Nephron (organoid): ENCODE results near the gene SLC22A31.
"Not testable (repeated sequence)": the region's sequence is repeated elsewhere in the genome, so short reads cannot be mapped to it uniquely, and the experiment has no call there.

Source experiments
- H3K27ac Mint-ChIP-seq, 3 experiments: 2 replicates each; pipeline ENCODE4 v1.8.0; 2020; ENCODE audit warnings: mixed read lengths in 3 of 3, mild to moderate bottlenecking in 2 of 3, moderate library complexity in 1 of 3
- H3K27me3 Mint-ChIP-seq: 2 replicates; pipeline ENCODE4 v1.8.0; 2021; ENCODE audit warnings: low read depth, mild to moderate bottlenecking, moderate library complexity, mixed read lengths
- H3K36me3 Mint-ChIP-seq: 2 replicates; pipeline ENCODE4 v1.8.0; 2020; ENCODE audit warnings: low read depth, mixed read lengths
- H3K4me1 Mint-ChIP-seq: 2 replicates; pipeline ENCODE4 v1.8.0; 2020; ENCODE audit warnings: mixed read lengths
- H3K4me3 Mint-ChIP-seq, 3 experiments: 2 replicates each; pipeline ENCODE4 v1.8.0; 2020; ENCODE audit warnings: mild to moderate bottlenecking in 3 of 3, mixed read lengths in 3 of 3, moderate library complexity in 2 of 3
- H3K9me3 Mint-ChIP-seq: 2 replicates; pipeline ENCODE4 v1.8.0; 2020; ENCODE audit warnings: mixed read lengths
- TF ChIP-seq, protein P1 (sequence below), 3 experiments: fragments of 200-600 bp; sonication (generic); IDR thresholded peaks; one replicate each; pipeline ENCODE4 v1.5.0; 2021; ENCODE audit warnings: antibody characterized with exemption in 3 of 3; ENCODE audit not compliant: unreplicated experiment in 3 of 3

SLC22A31 gene

DNA sequence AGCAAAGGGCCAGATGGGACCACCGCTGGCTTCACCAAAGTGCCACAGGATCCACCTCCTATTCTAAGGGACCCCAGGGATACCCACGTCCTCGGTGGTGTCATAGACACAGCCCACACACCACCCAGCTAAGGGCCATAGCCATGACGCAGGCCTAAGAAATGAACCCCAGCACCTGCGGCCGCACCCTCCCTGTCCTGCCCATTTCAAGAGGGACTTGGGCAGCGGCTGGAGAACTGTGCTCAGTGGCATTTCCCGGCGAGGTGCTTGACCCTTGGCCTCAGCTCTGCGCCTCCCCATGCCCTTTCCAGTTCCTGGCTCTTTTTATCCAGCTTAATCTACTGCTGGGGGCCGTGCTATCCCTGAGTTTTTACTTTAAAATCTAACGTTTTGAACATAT is 44.4 kb upstream of the SLC22A31 start:
- H3K27me3 Mint-ChIP-seq: peaks cover 12% of the 10 kb centered on the region
- peak overlapping the region in 2 of 3 experiments; percentile 42 to 43 for H3K4me3 Mint-ChIP-seq
- H3K27ac Mint-ChIP-seq: no peak overlapping the region
- peaks cover 8% of the 10 kb centered on the region for H3K4me1 Mint-ChIP-seq
- H3K9me3 Mint-ChIP-seq: peaks cover 7% of the 10 kb centered on the region
- TF ChIP-seq, protein P1, sequence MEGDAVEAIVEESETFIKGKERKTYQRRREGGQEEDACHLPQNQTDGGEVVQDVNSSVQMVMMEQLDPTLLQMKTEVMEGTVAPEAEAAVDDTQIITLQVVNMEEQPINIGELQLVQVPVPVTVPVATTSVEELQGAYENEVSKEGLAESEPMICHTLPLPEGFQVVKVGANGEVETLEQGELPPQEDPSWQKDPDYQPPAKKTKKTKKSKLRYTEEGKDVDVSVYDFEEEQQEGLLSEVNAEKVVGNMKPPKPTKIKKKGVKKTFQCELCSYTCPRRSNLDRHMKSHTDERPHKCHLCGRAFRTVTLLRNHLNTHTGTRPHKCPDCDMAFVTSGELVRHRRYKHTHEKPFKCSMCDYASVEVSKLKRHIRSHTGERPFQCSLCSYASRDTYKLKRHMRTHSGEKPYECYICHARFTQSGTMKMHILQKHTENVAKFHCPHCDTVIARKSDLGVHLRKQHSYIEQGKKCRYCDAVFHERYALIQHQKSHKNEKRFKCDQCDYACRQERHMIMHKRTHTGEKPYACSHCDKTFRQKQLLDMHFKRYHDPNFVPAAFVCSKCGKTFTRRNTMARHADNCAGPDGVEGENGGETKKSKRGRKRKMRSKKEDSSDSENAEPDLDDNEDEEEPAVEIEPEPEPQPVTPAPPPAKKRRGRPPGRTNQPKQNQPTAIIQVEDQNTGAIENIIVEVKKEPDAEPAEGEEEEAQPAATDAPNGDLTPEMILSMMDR (IDR thresholded peaks at IDR 0.05; ENCODE audit: unreplicated experiment in 3 of 3): no peak
- H3K36me3 Mint-ChIP-seq: peaks cover under 1% of the 10 kb centered on the region

DNA sequence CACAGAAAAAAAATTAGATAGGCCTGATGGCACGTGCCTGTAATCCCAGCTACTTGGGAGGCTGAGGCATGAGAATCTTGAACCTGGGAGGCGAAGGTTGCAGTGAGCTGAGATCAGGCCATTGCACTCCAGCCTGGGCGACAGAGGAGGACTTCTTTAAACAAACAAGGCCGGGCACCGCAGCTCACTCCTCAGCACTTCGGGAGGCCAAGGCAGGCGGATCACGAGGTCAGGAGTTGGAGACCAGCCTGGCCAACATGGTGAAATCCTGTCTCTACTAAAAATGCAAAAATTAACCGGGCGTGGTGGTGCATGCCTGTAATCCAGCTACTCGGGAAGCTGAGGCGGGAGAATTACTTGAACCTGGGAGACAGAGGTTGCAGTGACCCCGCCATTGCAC is 43.9 kb upstream of the SLC22A31 start:
- H3K4me1 Mint-ChIP-seq, H3K27ac Mint-ChIP-seq, H3K9me3 Mint-ChIP-seq, H3K36me3 Mint-ChIP-seq: not testable (repeated sequence)
- peak overlapping the region in 2 of 3 experiments; percentile 33 to 72 for H3K4me3 Mint-ChIP-seq
- H3K27me3 Mint-ChIP-seq: peaks cover 12% of the 10 kb centered on the region

DNA sequence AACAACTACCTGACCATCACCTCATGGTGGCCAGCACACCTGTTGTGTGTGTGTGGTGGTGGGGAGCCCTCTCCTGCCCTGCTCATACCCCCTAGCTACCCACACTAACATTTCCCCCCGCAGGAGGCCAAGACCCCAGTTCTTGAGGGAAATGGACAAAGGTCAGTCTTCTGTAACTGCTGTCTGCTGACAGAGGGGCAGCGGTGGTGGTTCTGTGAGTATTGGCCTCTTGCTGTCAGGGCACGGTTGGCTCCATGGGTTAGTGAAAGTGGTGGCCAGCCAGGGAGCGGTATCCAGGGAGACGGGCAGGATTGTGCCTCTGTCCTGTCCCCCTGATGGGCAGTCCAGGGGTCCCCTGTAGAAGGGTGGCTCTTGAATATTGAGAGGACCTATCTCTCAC is 43.3 kb upstream of the SLC22A31 start:
- H3K4me1 Mint-ChIP-seq: peaks cover 8% of the 10 kb centered on the region
- no peaks in the 10 kb centered on the region for H3K9me3 Mint-ChIP-seq
- peak overlapping the region; percentile 51 to 72 (median 66) for H3K4me3 Mint-ChIP-seq
- no peaks in the 10 kb centered on the region for H3K36me3 Mint-ChIP-seq
- TF ChIP-seq, protein P1 (IDR thresholded peaks at IDR 0.05; ENCODE audit: unreplicated experiment in 3 of 3): no peak
- H3K27ac Mint-ChIP-seq: peak overlapping the region in 1 of 3 experiments; percentile 71
- H3K27me3 Mint-ChIP-seq: peaks cover 6% of the 10 kb centered on the region

DNA sequence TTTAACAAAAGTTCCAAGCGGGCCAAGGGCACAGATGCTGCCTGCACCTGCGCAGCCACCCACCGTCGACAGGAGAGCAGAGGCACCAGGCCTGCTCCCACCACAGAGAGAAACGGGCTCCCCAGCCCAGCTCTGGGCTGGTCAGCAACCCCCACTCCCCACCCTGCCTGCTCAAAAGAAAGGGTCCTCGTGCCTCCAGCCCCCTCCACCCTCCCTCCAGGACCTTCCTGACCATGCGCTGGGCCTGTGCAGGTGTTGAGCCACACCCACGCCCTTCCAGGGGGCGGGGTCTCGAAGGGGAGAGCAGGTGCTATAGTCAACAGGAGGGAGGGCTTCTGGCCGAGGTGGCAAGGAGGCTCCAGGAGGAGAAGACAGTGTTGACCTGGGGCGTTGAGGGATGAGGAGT is 42.5 kb upstream of the SLC22A31 start:
- Mint-ChIP-seq H3K9me3 (no peaks in the 10 kb centered on the region), H3K27me3 (peaks cover 6% of the 10 kb centered on the region), H3K36me3 (no peaks in the 10 kb centered on the region), H3K4me3 (peak overlapping the region; percentile 48 to 72 (median 66)), H3K4me1 (peaks cover 8% of the 10 kb centered on the region), H3K27ac (peak overlapping the region in 1 of 3 experiments; percentile 71)
- TF ChIP-seq, protein P1 (IDR thresholded peaks at IDR 0.05; ENCODE audit: unreplicated experiment in 3 of 3): no peak

DNA sequence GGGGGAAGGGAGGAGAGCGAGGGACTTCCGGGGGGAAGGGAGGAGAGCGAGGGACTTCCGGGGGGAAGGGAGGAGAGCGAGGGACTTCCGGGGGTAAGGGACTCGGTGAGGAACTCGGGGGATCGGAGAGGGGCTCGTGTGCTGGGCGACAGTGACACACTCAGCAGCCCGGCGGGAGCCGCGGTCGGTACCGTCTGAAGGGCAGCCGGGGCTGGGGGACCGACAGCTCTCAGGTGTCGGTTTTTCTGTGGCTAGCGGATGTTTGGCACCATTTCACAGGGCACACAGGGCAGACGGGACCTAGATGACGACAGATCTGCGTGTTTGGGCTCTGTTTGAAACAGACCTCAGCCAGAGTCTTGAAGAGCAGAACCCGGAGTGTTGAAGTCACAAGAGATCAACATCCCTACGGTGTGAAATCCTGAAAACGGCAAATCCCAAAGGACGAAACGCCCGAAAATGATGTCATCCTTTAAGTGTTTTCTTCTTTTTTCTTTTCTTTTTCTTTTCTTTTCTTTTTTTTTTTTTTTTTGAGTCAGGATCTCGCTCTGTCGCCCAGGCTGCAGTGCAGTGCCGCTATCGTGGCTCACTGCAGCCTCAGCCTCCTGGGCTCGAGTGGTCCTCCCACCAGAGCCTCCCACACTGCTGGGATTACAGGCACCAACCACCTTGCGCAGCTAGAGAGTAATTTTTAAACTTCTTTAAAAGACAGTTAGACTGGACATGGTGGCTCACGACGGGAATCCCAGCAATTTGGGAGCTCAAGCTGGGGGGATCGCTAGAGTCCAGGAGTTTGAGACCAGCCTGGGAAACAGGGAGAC is 41.1 kb upstream of the SLC22A31 start:
- Mint-ChIP-seq H3K27me3 (peaks cover 2% of the 10 kb centered on the region), H3K9me3 (no peaks in the 10 kb centered on the region), H3K27ac (peak overlapping the region; percentile 89 to 97 (median 97)), H3K4me1 (peaks cover 8% of the 10 kb centered on the region), H3K4me3 (peak overlapping the region; percentile 96 to 99 (median 98)), H3K36me3 (no peaks in the 10 kb centered on the region)
- TF ChIP-seq, protein P1 (IDR thresholded peaks at IDR 0.05; ENCODE audit: unreplicated experiment in 3 of 3): no peak

DNA sequence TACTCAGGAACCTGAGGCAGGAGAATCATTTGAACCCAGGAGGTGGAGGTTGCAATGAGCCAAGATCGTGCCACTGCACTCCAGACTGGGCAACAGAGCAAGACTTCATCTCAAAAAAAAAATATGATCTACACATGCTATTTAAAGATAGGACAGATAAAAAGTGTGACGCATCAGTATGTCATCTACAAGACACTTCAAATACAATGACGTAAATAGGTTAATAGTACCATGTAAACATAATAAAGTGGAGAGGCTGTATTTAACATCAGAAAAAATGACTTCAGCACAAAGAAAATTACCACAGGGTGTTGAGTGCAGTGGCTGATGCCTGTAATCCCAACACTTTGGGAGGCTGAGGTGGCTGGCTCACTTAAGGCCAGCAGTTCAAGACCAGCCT is 37.4 kb upstream of the SLC22A31 start:
- Mint-ChIP-seq H3K36me3 (peaks cover 25% of the 10 kb centered on the region), H3K9me3 (peaks cover 9% of the 10 kb centered on the region), H3K27ac (no peak overlapping the region), H3K27me3 (peaks cover 4% of the 10 kb centered on the region), H3K4me3 (peak overlapping the region in 2 of 3 experiments; percentile 5 to 46), H3K4me1 (peaks cover 4% of the 10 kb centered on the region)
- TF ChIP-seq, protein P1 (IDR thresholded peaks at IDR 0.05; ENCODE audit: unreplicated experiment in 3 of 3): no peak
